ENCODE measurements around the gene MCF2L.

GRCh38 chr13:113110048-113110851 is 141.2 kb downstream of the MCF2L start:
- TF ChIP-seq, protein P1, sequence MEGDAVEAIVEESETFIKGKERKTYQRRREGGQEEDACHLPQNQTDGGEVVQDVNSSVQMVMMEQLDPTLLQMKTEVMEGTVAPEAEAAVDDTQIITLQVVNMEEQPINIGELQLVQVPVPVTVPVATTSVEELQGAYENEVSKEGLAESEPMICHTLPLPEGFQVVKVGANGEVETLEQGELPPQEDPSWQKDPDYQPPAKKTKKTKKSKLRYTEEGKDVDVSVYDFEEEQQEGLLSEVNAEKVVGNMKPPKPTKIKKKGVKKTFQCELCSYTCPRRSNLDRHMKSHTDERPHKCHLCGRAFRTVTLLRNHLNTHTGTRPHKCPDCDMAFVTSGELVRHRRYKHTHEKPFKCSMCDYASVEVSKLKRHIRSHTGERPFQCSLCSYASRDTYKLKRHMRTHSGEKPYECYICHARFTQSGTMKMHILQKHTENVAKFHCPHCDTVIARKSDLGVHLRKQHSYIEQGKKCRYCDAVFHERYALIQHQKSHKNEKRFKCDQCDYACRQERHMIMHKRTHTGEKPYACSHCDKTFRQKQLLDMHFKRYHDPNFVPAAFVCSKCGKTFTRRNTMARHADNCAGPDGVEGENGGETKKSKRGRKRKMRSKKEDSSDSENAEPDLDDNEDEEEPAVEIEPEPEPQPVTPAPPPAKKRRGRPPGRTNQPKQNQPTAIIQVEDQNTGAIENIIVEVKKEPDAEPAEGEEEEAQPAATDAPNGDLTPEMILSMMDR (IDR thresholded peaks at IDR 0.05; ENCODE audit: low read depth, low read length) = no peak
- no peak for TF ChIP-seq EZH2phosphoT487 (IDR thresholded peaks at IDR 0.05; ENCODE audit: low read depth)

Data from OCI-LY3 (cell line).